ENCODE data around the gene SLC25A24. TPM values are rescaled to one million over a fixed set of nuclear protein-coding genes. Genes with fewer than 3 reads are reported as not detected.

SLC25A24 gene
- total RNA-seq, 2 experiments from 2014 or later: 13.6 to 15.4 TPM

GRCh38 chr1:108117237-108117636, 82.9 kb downstream of the SLC25A24 start:
- intact Hi-C loops (cut with DNase I, micrococcal nuclease): no loop called here
- Mint-ChIP-seq H3K9me3 (ENCODE audit: low read depth) (no peaks in the 10 kb centered on the region), H3K36me3 (ENCODE audit: low read depth) (no peaks in the 10 kb centered on the region), H3K4me1 (peaks cover 12% of the 10 kb centered on the region), H3K27me3 (peaks cover 4% of the 10 kb centered on the region), H3K4me3 (no peak overlapping the region), H3K27ac (no peak overlapping the region)
- POLR2A ChIA-PET: no interaction called here
- CTCF ChIA-PET: interaction anchor here (0.6 to 3.5 kb wide), 3 partner anchors 157 to 336 kb away, joined by 3 to 26 read pairs (median 3); no protein-coding TSS in a partner anchor
- ATAC-seq: no peak
- no peak for DNase-seq

GRCh38 chr1:108114033-108114599, 86.0 kb downstream of the SLC25A24 start:
- Mint-ChIP-seq H3K9me3 (ENCODE audit: low read depth) (no peaks in the 10 kb centered on the region), H3K4me3 (no peak overlapping the region), H3K36me3 (ENCODE audit: low read depth) (no peaks in the 10 kb centered on the region), H3K4me1 (peaks cover 7% of the 10 kb centered on the region), H3K27me3 (no peaks in the 10 kb centered on the region), H3K27ac (no peak overlapping the region)
- intact Hi-C loops (cut with DNase I, micrococcal nuclease): no loop called here
- CTCF ChIA-PET: interaction anchor here (0.6 to 1.5 kb wide), 2 partner anchors 9 to 332 kb away, joined by 3 to 4 read pairs; no protein-coding TSS in a partner anchor
- POLR2A ChIA-PET: no interaction called here
- DNase-seq (no peak), ATAC-seq (no peak)

GRCh38 chr1:108113496-108113895, 86.6 kb downstream of the SLC25A24 start:
- intact Hi-C loops (cut with DNase I, micrococcal nuclease): no loop called here
- CTCF ChIA-PET: interaction anchor here (0.5 to 1.5 kb wide), 3 partner anchors 10 to 332 kb away, joined by 3 to 4 read pairs (median 3); no protein-coding TSS in a partner anchor
- Mint-ChIP-seq H3K27me3 (no peaks in the 10 kb centered on the region), H3K36me3 (ENCODE audit: low read depth) (no peaks in the 10 kb centered on the region), H3K4me1 (peaks cover 8% of the 10 kb centered on the region), H3K27ac (no peak overlapping the region), H3K9me3 (ENCODE audit: low read depth) (no peaks in the 10 kb centered on the region), H3K4me3 (no peak overlapping the region)
- no peak for ATAC-seq
- POLR2A ChIA-PET: no interaction called here
- DNase-seq: no peak

- CTCF ChIA-PET: no interaction called here
These were observed 90.7 kb downstream of the SLC25A24 start for GRCh38 chr1:108109295-108109973.

GRCh38 chr1:108108119-108108518, 92.0 kb downstream of the SLC25A24 start:
- intact Hi-C loops (cut with DNase I, micrococcal nuclease): no loop called here
- Mint-ChIP-seq H3K36me3 (ENCODE audit: low read depth) (no peaks in the 10 kb centered on the region), H3K27ac (no peak overlapping the region), H3K27me3 (no peaks in the 10 kb centered on the region), H3K4me1 (peaks cover 8% of the 10 kb centered on the region), H3K9me3 (ENCODE audit: low read depth) (no peaks in the 10 kb centered on the region), H3K4me3 (no peak overlapping the region)
- CTCF ChIA-PET: interaction anchor here (0.7 to 1.3 kb wide), 4 partner anchors 18 to 144 kb away, joined by 3 to 4 read pairs (median 4); no protein-coding TSS in a partner anchor
- ATAC-seq: no peak
- POLR2A ChIA-PET: no interaction called here
- DNase-seq: no peak

More at GRCh38 chr1:108109295-108109973, 90.7 kb downstream of the SLC25A24 start:
- intact Hi-C loops (cut with DNase I, micrococcal nuclease): no loop called here
- Mint-ChIP-seq H3K4me1 (peaks cover 8% of the 10 kb centered on the region), H3K27me3 (no peaks in the 10 kb centered on the region), H3K9me3 (ENCODE audit: low read depth) (no peaks in the 10 kb centered on the region), H3K4me3 (no peak overlapping the region), H3K27ac (no peak overlapping the region), H3K36me3 (ENCODE audit: low read depth) (no peaks in the 10 kb centered on the region)
- DNase-seq: no peak
- POLR2A ChIA-PET: no interaction called here
- ATAC-seq: no peak

- ATAC-seq (peak; percentile 100), DNase-seq (peak; percentile 73)
- Mint-ChIP-seq H3K27me3 (no peaks in the 10 kb centered on the region), H3K36me3 (ENCODE audit: low read depth) (no peaks in the 10 kb centered on the region), H3K9me3 (ENCODE audit: low read depth) (no peaks in the 10 kb centered on the region), H3K4me1 (peaks cover 8% of the 10 kb centered on the region), H3K4me3 (no peak overlapping the region), H3K27ac (peak overlapping the region; percentile 52)
- ChIA-PET CTCF (interaction anchor here (0.6 to 1.9 kb wide), 7 partner anchors 18 to 373 kb away, joined by 3 to 8 read pairs (median 3); no protein-coding TSS in a partner anchor), POLR2A (no interaction called here)
- intact Hi-C loops (cut with DNase I, micrococcal nuclease): no loop called here
These were observed 92.5 kb downstream of the SLC25A24 start for GRCh38 chr1:108107658-108108057.

GRCh38 chr1:108106775-108107174, 93.4 kb downstream of the SLC25A24 start:
- no peak overlapping the region for H3K27ac Mint-ChIP-seq
- no peaks in the 10 kb centered on the region for H3K36me3 Mint-ChIP-seq (ENCODE audit: low read depth)
- DNase-seq: no peak
- ChIA-PET POLR2A (no interaction called here), CTCF (interaction anchor here (0.9 to 1.9 kb wide), 4 partner anchors 18 to 325 kb away, joined by 3 to 8 read pairs (median 6); no protein-coding TSS in a partner anchor)
- H3K4me3 Mint-ChIP-seq: no peak overlapping the region
- H3K27me3 Mint-ChIP-seq: no peaks in the 10 kb centered on the region
- H3K9me3 Mint-ChIP-seq (ENCODE audit: low read depth): no peaks in the 10 kb centered on the region
- no peak for ATAC-seq
- peaks cover 8% of the 10 kb centered on the region for H3K4me1 Mint-ChIP-seq
- intact Hi-C loops (cut with DNase I, micrococcal nuclease): no loop called here

GRCh38 chr1:108100148-108100547, 100.0 kb downstream of the SLC25A24 start:
- Mint-ChIP-seq H3K9me3 (ENCODE audit: low read depth) (no peaks in the 10 kb centered on the region), H3K4me3 (no peak overlapping the region), H3K4me1 (peaks cover 14% of the 10 kb centered on the region), H3K27me3 (no peaks in the 10 kb centered on the region), H3K27ac (no peak overlapping the region), H3K36me3 (ENCODE audit: low read depth) (no peaks in the 10 kb centered on the region)
- CTCF ChIA-PET: no interaction called here
- POLR2A ChIA-PET: no interaction called here
- DNase-seq: no peak
- intact Hi-C loops (cut with DNase I, micrococcal nuclease): no loop called here
- no peak for ATAC-seq

- Mint-ChIP-seq H3K36me3 (ENCODE audit: low read depth) (no peaks in the 10 kb centered on the region), H3K27me3 (peaks cover 2% of the 10 kb centered on the region), H3K4me3 (no peak overlapping the region), H3K4me1 (peaks cover 14% of the 10 kb centered on the region), H3K9me3 (ENCODE audit: low read depth) (no peaks in the 10 kb centered on the region), H3K27ac (no peak overlapping the region)
- ChIA-PET POLR2A (no interaction called here), CTCF (interaction anchor here (0.5 kb wide), 1 partner anchor 12 kb away, joined by 3 read pairs; no protein-coding TSS in a partner anchor)
- DNase-seq (no peak), ATAC-seq (peak; percentile 39)
- intact Hi-C loops (cut with DNase I, micrococcal nuclease): no loop called here
These were observed 103.1 kb downstream of the SLC25A24 start for GRCh38 chr1:108097018-108097417.

- Mint-ChIP-seq H3K27ac (no peak overlapping the region), H3K4me3 (no peak overlapping the region), H3K9me3 (ENCODE audit: low read depth) (no peaks in the 10 kb centered on the region), H3K4me1 (peaks cover 14% of the 10 kb centered on the region), H3K27me3 (peaks cover 2% of the 10 kb centered on the region), H3K36me3 (ENCODE audit: low read depth) (no peaks in the 10 kb centered on the region)
- peak; percentile 49 for ATAC-seq
- intact Hi-C loops (cut with DNase I, micrococcal nuclease): no loop called here
- DNase-seq: no peak
- CTCF ChIA-PET: no interaction called here
- POLR2A ChIA-PET: no interaction called here
These were observed 104.1 kb downstream of the SLC25A24 start for GRCh38 chr1:108096089-108096488.

- Mint-ChIP-seq H3K4me3 (no peak overlapping the region), H3K4me1 (no peaks in the 10 kb centered on the region), H3K9me3 (ENCODE audit: low read depth) (no peaks in the 10 kb centered on the region), H3K27ac (no peak overlapping the region), H3K36me3 (ENCODE audit: low read depth) (no peaks in the 10 kb centered on the region), H3K27me3 (peaks cover 2% of the 10 kb centered on the region)
- ATAC-seq (no peak), DNase-seq (no peak)
- intact Hi-C loops (cut with DNase I, micrococcal nuclease): no loop called here
- ChIA-PET CTCF (interaction anchor here (1.0 to 1.3 kb wide), 2 partner anchors 12 to 19 kb away, joined by 3 read pairs; no protein-coding TSS in a partner anchor), POLR2A (no interaction called here)
These were observed 110.7 kb downstream of the SLC25A24 start for GRCh38 chr1:108089477-108089876.

GRCh38 chr1:108085628-108086027, 114.5 kb downstream of the SLC25A24 start:
- intact Hi-C loops (cut with DNase I, micrococcal nuclease): no loop called here
- no peaks in the 10 kb centered on the region for H3K9me3 Mint-ChIP-seq (ENCODE audit: low read depth)
- H3K4me1 Mint-ChIP-seq: peaks cover 32% of the 10 kb centered on the region
- ChIA-PET POLR2A (no interaction called here), CTCF (interaction anchor here (0.8 to 1.5 kb wide), 3 partner anchors 11 to 49 kb away, joined by 3 to 7 read pairs (median 3); no protein-coding TSS in a partner anchor)
- no peak for DNase-seq
- H3K27me3 Mint-ChIP-seq: no peaks in the 10 kb centered on the region
- H3K36me3 Mint-ChIP-seq (ENCODE audit: low read depth): no peaks in the 10 kb centered on the region
- no peak overlapping the region for H3K4me3 Mint-ChIP-seq
- H3K27ac Mint-ChIP-seq: no peak overlapping the region
- no peak for ATAC-seq
